H1 (cell line): ENCODE data around the gene POLR1H. TPM values are rescaled to one million over a fixed set of nuclear protein-coding genes. Genes with fewer than 3 reads are reported as not detected.
A peak's percentile ranks its signal among the peaks of the same experiment; 100 is the strongest.

Source experiments
- BACH1 ChIP-seq: IDR thresholded peaks from 2 replicates; pipeline ENCODE4 v1.6.1; 2012; ENCODE audit warnings: low read length, improper control_type of control experiment
- CTBP2 ChIP-seq: IDR thresholded peaks from 2 replicates; pipeline ENCODE4 v1.7.0; 2011; ENCODE audit warnings: borderline replicate concordance, mild to moderate bottlenecking, moderate library complexity, mixed read lengths, low read length; ENCODE audit not compliant: insufficient read depth, insufficient read length
- EZH2 ChIP-seq: fragments of 200-600 bp; sonication (generic); IDR thresholded peaks from 2 replicates; pipeline ENCODE4 v1.7.1; 2012; ENCODE audit warnings: low read depth, mild to moderate bottlenecking, moderate library complexity, low read length, inconsistent platforms; ENCODE audit not compliant: severe bottlenecking
- SAP30 ChIP-seq: fragments of 300-600 bp; sonication (generic); IDR thresholded peaks from 2 replicates; pipeline ENCODE4 v1.7.1; 2012; ENCODE audit warnings: low read length, moderate library complexity, mild to moderate bottlenecking, inconsistent platforms; ENCODE audit not compliant: insufficient read depth, insufficient replicate concordance
- SIN3A ChIP-seq, 2 experiments: IDR thresholded peaks in 1 of 2; conservative IDR thresholded peaks in 1 of 2; 2 replicates each; pipeline ENCODE4 v1.6.1; 2011 to 2012; ENCODE audit warnings: low read length in 2 of 2, improper control_type of control experiment in 1 of 2, low read depth in 1 of 2, mild to moderate bottlenecking in 1 of 2
- polyA plus RNA-seq, 7 experiments: library from polyadenylated mRNA; depleted of rRNA in 3 of 7; stranded (reverse) in 5 of 7; unstranded in 2 of 7; fragments of >200 nt in 5 of 7; fragments of 200-250 nt in 2 of 7; gene quantifications; 1 replicate in 5 of 7; 2 replicates in 1 of 7; 4 replicates in 1 of 7; pipeline versions ENCODE4 v1.2.1 to v1.2.3, GENCODE V29; 2011 to 2013; ENCODE audit warnings: missing spikeins in 2 of 7, mixed read lengths in 2 of 7
- total RNA-seq: library from RNA; stranded (reverse); fragmentation: NEBNext Ultra II Directional; extraction: Animal tissue kit (Norgen Biotek cat#: 25700); gene quantifications from 2 replicates; pipeline ENCODE4 v1.2.1, GENCODE V29; 2021
- TF ChIP-seq, protein P1 (sequence below): fragments of 300-600 bp; sonication (generic); IDR thresholded peaks from 2 replicates; pipeline ENCODE4 v1.7.1; 2012; ENCODE audit warnings: low read length, moderate library complexity, mild to moderate bottlenecking, inconsistent platforms; ENCODE audit not compliant: insufficient replicate concordance

The POLR1H gene
- total and polyA plus RNA-seq, 2 of the 8 experiments (the other 6 are each of a cell fraction or from before 2014, with no cell fraction given) = 31.5 to 82.2 TPM

DNA sequence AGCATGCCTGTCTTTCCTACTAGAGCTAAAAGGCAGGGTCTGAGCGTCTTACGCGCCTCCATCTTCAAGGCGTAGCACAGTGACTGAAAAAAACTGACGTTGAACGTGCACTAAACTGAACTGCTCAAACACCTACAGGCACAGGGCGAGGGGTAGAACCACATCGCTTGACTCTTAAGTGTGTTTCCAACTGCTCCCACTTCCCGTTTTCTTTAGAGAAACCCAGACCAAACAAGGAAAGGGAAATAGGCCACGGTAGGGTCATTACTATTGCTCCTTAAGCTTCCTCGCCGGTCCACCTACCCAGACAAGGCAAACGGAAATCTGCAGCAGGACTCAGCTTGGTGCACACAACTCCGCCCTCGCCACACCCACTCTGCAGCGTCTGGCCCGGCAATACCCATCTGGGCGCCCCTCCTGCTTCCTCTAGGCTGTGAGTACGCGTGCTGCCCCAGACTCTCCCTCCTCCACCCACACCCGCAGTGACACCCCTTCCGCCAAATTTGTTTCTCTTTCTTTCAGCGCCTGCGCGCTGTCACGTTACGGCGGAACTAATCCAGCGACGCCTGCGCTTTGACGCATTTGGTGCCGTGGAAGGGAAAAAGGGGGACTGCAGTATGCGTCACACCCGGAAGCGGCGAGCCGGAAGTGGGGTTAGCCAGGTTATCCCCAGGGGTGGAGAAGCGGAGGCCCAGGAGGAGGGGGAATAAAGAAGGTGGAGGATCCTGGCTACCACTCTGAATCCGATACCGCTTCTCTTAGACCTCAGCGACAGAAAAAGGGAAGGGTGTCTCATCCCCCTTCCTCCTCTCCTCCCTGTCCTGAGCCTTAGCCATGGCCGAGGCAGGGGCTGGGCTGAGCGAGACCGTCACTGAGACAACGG, 5.8 kb downstream of the POLR1H start, which contains the start of gene PPP1R11 (continued):
- TF ChIP-seq, protein P1, sequence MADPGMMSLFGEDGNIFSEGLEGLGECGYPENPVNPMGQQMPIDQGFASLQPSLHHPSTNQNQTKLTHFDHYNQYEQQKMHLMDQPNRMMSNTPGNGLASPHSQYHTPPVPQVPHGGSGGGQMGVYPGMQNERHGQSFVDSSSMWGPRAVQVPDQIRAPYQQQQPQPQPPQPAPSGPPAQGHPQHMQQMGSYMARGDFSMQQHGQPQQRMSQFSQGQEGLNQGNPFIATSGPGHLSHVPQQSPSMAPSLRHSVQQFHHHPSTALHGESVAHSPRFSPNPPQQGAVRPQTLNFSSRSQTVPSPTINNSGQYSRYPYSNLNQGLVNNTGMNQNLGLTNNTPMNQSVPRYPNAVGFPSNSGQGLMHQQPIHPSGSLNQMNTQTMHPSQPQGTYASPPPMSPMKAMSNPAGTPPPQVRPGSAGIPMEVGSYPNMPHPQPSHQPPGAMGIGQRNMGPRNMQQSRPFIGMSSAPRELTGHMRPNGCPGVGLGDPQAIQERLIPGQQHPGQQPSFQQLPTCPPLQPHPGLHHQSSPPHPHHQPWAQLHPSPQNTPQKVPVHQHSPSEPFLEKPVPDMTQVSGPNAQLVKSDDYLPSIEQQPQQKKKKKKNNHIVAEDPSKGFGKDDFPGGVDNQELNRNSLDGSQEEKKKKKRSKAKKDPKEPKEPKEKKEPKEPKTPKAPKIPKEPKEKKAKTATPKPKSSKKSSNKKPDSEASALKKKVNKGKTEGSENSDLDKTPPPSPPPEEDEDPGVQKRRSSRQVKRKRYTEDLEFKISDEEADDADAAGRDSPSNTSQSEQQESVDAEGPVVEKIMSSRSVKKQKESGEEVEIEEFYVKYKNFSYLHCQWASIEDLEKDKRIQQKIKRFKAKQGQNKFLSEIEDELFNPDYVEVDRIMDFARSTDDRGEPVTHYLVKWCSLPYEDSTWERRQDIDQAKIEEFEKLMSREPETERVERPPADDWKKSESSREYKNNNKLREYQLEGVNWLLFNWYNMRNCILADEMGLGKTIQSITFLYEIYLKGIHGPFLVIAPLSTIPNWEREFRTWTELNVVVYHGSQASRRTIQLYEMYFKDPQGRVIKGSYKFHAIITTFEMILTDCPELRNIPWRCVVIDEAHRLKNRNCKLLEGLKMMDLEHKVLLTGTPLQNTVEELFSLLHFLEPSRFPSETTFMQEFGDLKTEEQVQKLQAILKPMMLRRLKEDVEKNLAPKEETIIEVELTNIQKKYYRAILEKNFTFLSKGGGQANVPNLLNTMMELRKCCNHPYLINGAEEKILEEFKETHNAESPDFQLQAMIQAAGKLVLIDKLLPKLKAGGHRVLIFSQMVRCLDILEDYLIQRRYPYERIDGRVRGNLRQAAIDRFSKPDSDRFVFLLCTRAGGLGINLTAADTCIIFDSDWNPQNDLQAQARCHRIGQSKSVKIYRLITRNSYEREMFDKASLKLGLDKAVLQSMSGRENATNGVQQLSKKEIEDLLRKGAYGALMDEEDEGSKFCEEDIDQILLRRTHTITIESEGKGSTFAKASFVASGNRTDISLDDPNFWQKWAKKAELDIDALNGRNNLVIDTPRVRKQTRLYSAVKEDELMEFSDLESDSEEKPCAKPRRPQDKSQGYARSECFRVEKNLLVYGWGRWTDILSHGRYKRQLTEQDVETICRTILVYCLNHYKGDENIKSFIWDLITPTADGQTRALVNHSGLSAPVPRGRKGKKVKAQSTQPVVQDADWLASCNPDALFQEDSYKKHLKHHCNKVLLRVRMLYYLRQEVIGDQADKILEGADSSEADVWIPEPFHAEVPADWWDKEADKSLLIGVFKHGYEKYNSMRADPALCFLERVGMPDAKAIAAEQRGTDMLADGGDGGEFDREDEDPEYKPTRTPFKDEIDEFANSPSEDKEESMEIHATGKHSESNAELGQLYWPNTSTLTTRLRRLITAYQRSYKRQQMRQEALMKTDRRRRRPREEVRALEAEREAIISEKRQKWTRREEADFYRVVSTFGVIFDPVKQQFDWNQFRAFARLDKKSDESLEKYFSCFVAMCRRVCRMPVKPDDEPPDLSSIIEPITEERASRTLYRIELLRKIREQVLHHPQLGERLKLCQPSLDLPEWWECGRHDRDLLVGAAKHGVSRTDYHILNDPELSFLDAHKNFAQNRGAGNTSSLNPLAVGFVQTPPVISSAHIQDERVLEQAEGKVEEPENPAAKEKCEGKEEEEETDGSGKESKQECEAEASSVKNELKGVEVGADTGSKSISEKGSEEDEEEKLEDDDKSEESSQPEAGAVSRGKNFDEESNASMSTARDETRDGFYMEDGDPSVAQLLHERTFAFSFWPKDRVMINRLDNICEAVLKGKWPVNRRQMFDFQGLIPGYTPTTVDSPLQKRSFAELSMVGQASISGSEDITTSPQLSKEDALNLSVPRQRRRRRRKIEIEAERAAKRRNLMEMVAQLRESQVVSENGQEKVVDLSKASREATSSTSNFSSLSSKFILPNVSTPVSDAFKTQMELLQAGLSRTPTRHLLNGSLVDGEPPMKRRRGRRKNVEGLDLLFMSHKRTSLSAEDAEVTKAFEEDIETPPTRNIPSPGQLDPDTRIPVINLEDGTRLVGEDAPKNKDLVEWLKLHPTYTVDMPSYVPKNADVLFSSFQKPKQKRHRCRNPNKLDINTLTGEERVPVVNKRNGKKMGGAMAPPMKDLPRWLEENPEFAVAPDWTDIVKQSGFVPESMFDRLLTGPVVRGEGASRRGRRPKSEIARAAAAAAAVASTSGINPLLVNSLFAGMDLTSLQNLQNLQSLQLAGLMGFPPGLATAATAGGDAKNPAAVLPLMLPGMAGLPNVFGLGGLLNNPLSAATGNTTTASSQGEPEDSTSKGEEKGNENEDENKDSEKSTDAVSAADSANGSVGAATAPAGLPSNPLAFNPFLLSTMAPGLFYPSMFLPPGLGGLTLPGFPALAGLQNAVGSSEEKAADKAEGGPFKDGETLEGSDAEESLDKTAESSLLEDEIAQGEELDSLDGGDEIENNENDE = no peak
- no peak for TF ChIP-seq BACH1
- TF ChIP-seq CTBP2 = peak; percentile 59
- TF ChIP-seq SAP30 = peak; percentile 97
- peak in 1 of 2 experiments; percentile 94; a peak in 3 of 4 replicates for TF ChIP-seq SIN3A (conservative IDR thresholded peaks at IDR 0.05 in 1 of 2, IDR thresholded peaks at IDR 0.05 in 1 of 2; ENCODE audit: low read depth in 1 of 2, low read length in 2 of 2)
- no peak for TF ChIP-seq EZH2
